NCI-H2029 (cell line): ENCODE results near the gene ATP8B2.
"Not testable (repeated sequence)": the region's sequence is repeated elsewhere in the genome, so short reads cannot be mapped to it uniquely, and the experiment has no call there.

Source experiments
- DNase-seq: peaks from one replicate; lab custom pipeline; 2025; lab: John Stamatoyannopoulos, UW

The ATP8B2 gene

DNA sequence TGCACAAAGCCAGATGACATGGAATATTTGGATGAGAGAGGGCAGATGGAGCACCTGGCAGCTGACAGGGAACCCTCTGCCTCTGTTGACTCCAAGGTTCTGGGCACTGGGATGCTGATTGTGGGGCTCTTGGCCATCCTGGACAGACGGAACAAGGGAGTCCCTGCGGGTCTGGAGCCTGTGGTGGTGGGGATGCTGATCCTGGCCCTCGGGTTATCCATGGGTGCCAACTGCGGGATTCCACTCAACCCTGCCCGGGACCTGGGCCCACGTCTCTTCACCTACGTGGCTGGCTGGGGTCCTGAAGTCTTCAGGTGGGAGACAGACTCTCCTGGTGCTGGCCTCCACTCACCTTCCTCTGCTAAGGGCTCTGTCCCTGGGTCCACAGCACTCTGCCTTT, 1.8 kb upstream of the ATP8B2 start:
- DNase-seq = no peak

DNA sequence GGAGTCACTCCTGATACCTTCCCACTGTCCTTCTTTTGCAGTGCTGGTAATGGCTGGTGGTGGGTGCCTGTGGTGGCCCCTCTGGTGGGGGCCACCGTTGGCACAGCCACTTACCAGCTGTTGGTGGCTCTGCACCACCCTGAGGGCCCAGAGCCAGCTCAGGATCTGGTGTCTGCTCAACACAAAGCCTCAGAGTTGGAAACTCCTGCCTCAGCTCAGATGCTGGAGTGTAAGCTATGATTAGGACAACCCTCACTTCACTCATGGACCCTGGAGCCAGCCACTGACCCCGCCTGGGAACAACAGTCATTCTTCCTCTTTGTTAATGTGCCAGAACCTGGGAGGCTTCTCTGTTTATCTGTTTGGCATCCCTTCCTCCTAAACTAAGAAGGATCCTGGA, 1.1 kb upstream of the ATP8B2 start:
- DNase-seq = no peak

DNA sequence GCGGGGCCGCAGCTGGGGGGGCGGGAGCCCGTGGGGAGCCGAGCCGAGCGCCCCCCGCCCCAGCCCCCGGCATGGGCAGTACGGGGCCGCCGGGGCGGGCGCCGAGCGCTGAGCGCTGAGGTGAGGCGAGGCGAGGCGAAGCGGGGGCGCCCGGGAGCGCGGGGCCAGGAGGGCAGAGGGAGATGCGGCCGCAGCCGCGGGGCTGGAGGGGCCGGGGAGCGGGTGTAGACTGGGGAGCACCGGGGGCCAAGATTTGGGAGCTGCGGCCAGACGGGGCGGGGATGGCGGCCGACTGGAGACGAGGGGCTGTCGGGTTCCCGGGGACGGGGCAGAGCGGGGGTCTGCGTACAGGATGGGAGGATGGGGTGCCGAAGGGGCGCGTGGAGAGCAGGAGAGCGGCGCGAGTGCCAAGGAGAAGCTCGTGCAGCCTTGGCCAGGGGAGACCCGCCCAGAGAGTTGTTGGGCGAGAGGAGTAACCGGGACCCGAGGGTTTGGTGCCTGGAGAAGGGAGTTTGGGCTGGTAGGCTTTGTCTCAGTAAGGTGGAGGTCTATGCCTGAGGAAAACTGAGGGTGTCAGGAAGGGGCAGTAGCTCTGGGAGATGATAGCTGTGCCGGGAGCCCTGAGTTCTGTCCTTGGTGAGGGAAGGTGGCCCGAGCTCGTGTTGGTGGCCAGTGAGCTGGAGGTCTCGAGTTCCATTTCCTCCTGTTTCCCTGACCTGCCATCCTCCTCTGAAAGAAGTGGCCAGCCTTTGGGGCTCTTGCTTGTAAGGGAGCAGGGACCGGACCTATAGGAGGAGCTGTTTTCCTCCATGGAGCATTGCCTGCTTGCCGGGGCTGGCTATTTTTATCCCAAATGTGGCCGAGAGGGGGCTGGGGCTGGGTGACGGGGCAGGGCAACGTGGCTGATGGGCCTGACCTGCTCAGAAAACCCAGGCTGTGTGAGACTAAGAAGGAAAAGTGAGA, 539 bp downstream of the ATP8B2 start:
- no peak for DNase-seq

- no peak for DNase-seq
Observed at GRCh38 chr1:154326546-154327465, 1.5 kb downstream of the ATP8B2 start.

DNA sequence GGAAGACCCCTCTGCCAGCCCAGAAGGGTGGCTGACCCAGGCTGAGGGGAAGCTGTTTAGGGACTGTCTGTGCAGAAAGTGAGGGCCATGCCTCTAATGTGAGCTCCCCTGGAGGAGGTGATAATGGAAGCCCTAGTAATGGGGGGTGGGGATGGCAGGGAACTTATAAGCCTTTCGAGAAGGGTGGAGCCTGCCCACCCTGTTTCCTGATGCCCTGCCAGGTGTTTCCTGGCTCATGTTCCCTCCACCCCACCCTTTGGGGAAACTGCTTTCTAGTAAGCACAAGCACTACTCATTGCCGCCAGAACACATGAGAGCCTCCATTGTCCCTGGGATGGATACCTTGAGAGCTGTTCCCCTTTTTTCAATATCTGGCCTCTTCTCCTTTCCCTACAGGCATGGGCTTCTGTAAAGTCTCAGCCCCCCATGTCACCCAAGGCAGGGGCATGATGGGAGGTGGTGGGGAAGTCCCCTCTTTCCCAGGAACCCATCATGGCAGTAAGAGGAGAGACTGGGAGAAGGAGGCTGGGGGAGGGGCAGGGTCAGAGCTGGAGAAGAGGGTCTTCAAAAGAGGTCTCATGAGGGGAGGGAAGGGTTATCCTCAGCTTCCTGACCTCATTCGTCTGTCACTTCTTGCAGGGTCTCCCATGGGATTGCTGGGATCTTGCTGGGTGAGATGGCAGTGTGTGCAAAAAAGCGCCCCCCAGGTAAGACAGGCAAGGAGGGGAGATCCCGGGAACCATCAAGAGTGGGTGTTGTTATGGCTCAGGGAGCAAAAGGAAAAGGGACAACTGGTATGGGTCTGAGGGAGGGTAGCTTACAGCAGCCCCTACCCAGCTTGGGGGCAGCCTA, 2.4 kb downstream of the ATP8B2 start:
- DNase-seq = peak; percentile 8

DNA sequence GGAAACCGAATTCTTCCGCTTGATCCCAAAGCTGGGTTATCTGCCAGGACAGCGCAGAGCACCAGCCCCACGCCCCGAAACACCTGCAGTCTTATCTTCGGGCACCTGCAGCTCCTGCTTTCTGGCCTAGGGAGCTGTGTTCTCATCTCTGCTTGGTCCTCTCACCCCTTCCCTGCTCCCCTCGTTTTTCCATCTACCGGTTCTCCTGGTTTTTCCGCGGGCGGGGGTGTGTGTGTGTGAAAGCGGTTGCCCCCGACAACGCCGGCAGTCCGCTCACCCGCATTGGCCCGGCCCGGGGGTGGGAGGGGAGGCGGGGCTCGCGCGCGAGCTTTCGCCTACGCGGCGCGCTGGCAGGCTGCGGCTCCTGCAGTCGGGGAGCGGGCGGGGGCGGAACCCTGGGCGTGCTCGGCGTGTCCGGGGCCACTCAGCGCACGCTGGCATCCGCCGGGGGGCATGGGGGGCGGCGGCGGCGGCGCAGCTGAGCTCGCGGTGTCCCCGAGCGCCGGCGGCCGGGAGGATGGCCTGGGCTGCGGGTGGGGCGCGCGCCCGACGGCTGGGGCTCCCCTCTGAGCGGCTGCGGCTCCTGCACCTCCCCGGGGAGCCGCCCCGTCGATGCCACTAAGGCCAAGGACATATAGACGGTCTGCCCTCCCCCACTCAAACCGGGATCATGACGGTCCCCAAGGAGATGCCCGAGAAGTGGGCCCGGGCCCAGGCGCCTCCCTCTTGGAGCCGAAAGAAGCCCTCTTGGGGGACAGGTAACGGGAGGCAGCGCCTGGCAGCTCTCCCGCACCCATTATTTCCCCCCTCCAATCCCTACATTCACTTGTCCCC, 3.2 kb downstream of the ATP8B2 start:
- no peak for DNase-seq

DNA sequence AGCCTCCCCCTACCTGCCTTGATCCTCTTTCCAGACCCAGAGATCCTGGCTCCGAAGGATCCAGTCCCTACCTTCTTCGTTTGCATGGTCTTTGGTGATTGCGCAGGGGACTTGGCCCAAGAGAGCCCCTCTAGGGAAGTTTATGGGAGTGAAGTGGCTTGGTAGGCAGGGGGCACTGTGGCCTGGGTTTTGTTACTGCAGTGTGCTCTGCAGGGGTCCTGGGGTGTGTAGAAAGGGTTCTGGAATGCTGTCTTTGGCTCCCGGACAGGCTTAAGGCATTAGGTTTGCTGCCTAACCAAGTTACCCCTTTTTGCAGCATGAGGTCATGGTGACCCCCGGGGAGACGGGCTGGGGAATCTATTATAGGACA, 3.8 kb downstream of the ATP8B2 start:
- DNase-seq = no peak

GRCh38 chr1:154329551-154330131, 4.3 kb downstream of the ATP8B2 start:
- no peak for DNase-seq

DNA sequence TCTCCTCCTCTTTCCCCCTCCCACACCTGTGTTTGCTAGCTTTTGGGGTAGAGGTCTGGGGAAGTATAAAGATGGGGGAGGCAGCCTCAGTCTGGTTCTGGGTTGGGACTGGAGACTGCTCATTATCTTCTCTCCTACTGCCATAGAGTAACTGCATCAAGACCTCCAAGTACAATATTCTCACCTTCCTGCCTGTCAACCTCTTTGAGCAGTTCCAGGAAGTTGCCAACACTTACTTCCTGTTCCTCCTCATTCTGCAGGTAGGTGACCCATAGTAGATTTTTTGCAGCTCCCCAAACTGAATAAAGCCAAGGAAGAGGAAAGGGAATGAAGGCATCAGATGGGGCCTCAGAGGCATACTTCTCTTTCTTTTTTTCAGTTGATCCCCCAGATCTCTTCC, 5.3 kb downstream of the ATP8B2 start:
- no peak for DNase-seq

GRCh38 chr1:154334079-154335024, 9.0 kb downstream of the ATP8B2 start:
- no peak for DNase-seq

- peak; percentile 79 for DNase-seq
Observed at GRCh38 chr1:154335025-154335714, 9.8 kb downstream of the ATP8B2 start.

- no peak for DNase-seq
Observed at GRCh38 chr1:154337253-154337894, 12.0 kb downstream of the ATP8B2 start.

DNA sequence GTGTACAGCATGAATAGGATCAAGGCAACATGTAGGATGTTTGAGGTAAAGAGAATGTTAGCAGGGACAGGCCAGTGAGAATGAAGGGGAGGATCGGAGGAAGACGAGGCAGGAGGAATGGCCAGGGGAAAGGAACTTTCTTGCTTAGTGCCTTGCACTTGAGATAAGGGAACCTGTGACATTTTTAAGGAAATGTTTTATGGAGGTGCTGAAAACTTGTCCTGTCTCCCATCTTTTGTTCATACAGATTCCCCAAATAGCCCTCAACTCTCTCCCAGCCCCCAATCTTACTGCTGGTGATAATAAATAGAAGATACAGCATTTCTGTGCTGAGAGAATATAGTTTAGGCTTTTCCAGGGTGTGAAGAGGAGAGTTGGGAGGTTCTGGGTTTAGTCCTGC, 13.6 kb downstream of the ATP8B2 start:
- no peak for DNase-seq

DNA sequence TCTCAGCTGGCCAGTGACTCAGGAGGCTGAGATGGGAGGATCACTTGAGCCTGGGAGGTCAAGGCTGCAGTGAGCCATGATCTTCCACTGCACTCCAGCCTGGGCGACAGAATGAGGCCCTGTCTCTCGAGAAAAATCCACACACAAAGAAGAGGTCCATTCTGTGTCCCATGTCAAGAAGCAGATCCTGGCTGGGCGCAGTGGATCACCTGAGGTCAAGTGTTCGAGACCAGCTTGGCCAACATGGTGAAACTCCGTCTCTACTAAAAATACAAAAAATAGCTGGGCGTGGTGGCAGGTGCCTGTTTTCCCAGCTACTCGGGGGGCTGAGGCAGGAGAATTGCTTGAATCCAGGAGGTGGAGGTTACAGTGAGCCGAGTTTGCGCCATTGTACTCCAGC, 16.0 kb downstream of the ATP8B2 start:
- not testable (repeated sequence) for DNase-seq

DNA sequence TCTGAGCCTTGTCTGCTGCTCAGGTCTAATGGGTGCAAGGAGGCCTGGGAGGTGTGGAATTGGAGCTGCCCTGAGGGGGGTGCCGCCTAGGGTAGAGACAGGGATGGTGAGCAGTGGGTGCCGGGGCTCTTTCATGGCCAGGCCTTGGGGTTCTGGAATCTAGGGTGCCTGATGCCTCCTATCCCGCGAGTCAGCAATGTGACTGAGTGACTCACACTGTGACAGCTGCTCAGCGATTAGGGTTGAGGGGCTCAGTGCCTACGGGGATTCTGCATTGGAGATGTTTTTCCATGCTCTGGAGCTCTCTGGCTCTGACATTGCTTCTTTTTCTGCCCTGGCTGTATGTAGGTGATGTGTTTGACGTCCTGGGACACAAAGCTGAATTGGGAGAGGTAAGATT, 16.8 kb downstream of the ATP8B2 start:
- no peak for DNase-seq

GRCh38 chr1:154342836-154343472, 17.6 kb downstream of the ATP8B2 start:
- DNase-seq = no peak

GRCh38 chr1:154344977-154345837, 19.9 kb downstream of the ATP8B2 start:
- no peak for DNase-seq
